Rectal smooth muscle tissue (tissue), 1 donor: ENCODE data around the gene RBMX.

Experiments
- H3K27ac ChIP-seq: one replicate; pipeline ENCODE4 v1.7.0; 2013; ENCODE audit warnings: low read depth, low read length, inconsistent platforms
- H3K27me3 ChIP-seq: one replicate; pipeline ENCODE4 v1.7.0; 2013; ENCODE audit warnings: low read length; ENCODE audit not compliant: control insufficient read depth, insufficient read depth
- H3K36me3 ChIP-seq: one replicate; pipeline ENCODE4 v1.7.0; 2013; ENCODE audit warnings: low read length; ENCODE audit not compliant: control insufficient read depth, insufficient read depth
- H3K4me1 ChIP-seq: one replicate; pipeline ENCODE4 v1.7.0; 2013; ENCODE audit warnings: low read length; ENCODE audit not compliant: control insufficient read depth, insufficient read depth
- H3K4me3 ChIP-seq: one replicate; pipeline ENCODE4 v1.7.0; 2013; ENCODE audit warnings: low read length
- H3K9ac ChIP-seq: one replicate; pipeline ENCODE4 v1.7.0; 2013; ENCODE audit warnings: low read length

The RBMX gene

GRCh38 chrX:136872091-136872700 lies 8.3 kb downstream of the RBMX start:
- Histone ChIP-seq H3K27ac (no peak overlapping the region), H3K4me3 (no peak overlapping the region), H3K4me1 (no peaks in the 10 kb centered on the region), H3K27me3 (no peaks in the 10 kb centered on the region), H3K9ac (no peak overlapping the region), H3K36me3 (no peaks in the 10 kb centered on the region)

- Histone ChIP-seq H3K4me3 (no peak overlapping the region), H3K9ac (no peak overlapping the region), H3K27ac (no peak overlapping the region), H3K27me3 (no peaks in the 10 kb centered on the region), H3K4me1 (no peaks in the 10 kb centered on the region), H3K36me3 (no peaks in the 10 kb centered on the region)
These were observed 10.5 kb downstream of the RBMX start for GRCh38 chrX:136870064-136870463.

GRCh38 chrX:136868283-136869055 lies 12.1 kb downstream of the RBMX start:
- Histone ChIP-seq H3K36me3 (no peaks in the 10 kb centered on the region), H3K9ac (no peak overlapping the region), H3K4me1 (no peaks in the 10 kb centered on the region), H3K4me3 (no peak overlapping the region), H3K27me3 (no peaks in the 10 kb centered on the region), H3K27ac (no peak overlapping the region)

- Histone ChIP-seq H3K27me3 (no peaks in the 10 kb centered on the region), H3K36me3 (no peaks in the 10 kb centered on the region), H3K9ac (no peak overlapping the region), H3K4me1 (no peaks in the 10 kb centered on the region), H3K27ac (no peak overlapping the region), H3K4me3 (no peak overlapping the region)
These were observed 13.0 kb downstream of the RBMX start for GRCh38 chrX:136867518-136867917.

- H3K36me3 ChIP-seq = peaks cover 2% of the 10 kb centered on the region
- no peak overlapping the region for H3K27ac ChIP-seq
These were observed 13.4 kb downstream of the RBMX start for GRCh38 chrX:136867096-136867491.

GRCh38 chrX:136866337-136867095 lies 14.0 kb downstream of the RBMX start:
- Histone ChIP-seq H3K4me3 (no peak overlapping the region), H3K4me1 (no peaks in the 10 kb centered on the region), H3K27ac (no peak overlapping the region), H3K27me3 (no peaks in the 10 kb centered on the region), H3K36me3 (peaks cover 4% of the 10 kb centered on the region), H3K9ac (no peak overlapping the region)

More at GRCh38 chrX:136867096-136867491, 13.4 kb downstream of the RBMX start:
- no peaks in the 10 kb centered on the region for H3K27me3 ChIP-seq
- H3K4me1 ChIP-seq = no peaks in the 10 kb centered on the region
- no peak overlapping the region for H3K9ac ChIP-seq
- H3K4me3 ChIP-seq = no peak overlapping the region

- Histone ChIP-seq H3K4me3 (no peak overlapping the region), H3K4me1 (no peaks in the 10 kb centered on the region), H3K27me3 (no peaks in the 10 kb centered on the region), H3K27ac (no peak overlapping the region), H3K9ac (no peak overlapping the region), H3K36me3 (peaks cover 4% of the 10 kb centered on the region)
These were observed 15.0 kb downstream of the RBMX start for GRCh38 chrX:136865270-136866158.

GRCh38 chrX:136863826-136864225 lies 16.7 kb downstream of the RBMX start:
- no peak overlapping the region for H3K4me3 ChIP-seq
- no peak overlapping the region for H3K9ac ChIP-seq
- H3K27me3 ChIP-seq = no peaks in the 10 kb centered on the region
- H3K4me1 ChIP-seq = no peaks in the 10 kb centered on the region
- peaks cover 4% of the 10 kb centered on the region for H3K36me3 ChIP-seq
- H3K27ac ChIP-seq = no peak overlapping the region

- H3K4me3 ChIP-seq = no peak overlapping the region
- H3K36me3 ChIP-seq = peaks cover 4% of the 10 kb centered on the region
- H3K27ac ChIP-seq = no peak overlapping the region
- no peaks in the 10 kb centered on the region for H3K4me1 ChIP-seq
- H3K27me3 ChIP-seq = no peaks in the 10 kb centered on the region
- no peak overlapping the region for H3K9ac ChIP-seq
These were observed 18.0 kb downstream of the RBMX start for GRCh38 chrX:136862546-136862945.

- Histone ChIP-seq H3K4me1 (no peaks in the 10 kb centered on the region), H3K36me3 (peaks cover 4% of the 10 kb centered on the region), H3K9ac (no peak overlapping the region)
These were observed 18.6 kb downstream of the RBMX start for GRCh38 chrX:136861877-136862276.

GRCh38 chrX:136858007-136858756 lies 22.3 kb downstream of the RBMX start:
- Histone ChIP-seq H3K27me3 (no peaks in the 10 kb centered on the region), H3K36me3 (peaks cover 4% of the 10 kb centered on the region), H3K27ac (no peak overlapping the region), H3K4me3 (no peak overlapping the region), H3K4me1 (no peaks in the 10 kb centered on the region), H3K9ac (no peak overlapping the region)

More at GRCh38 chrX:136861877-136862276, 18.6 kb downstream of the RBMX start:
- Histone ChIP-seq H3K27ac (no peak overlapping the region), H3K27me3 (no peaks in the 10 kb centered on the region), H3K4me3 (no peak overlapping the region)
